RWPE2 (cell line): Measurements from ENCODE around the gene DDX42.

Experiments used
- ATAC-seq: fragments of 200-7000 bp; cut with Tn5 transposase; 3 replicates; pipeline ENCODE4 v1.9.1; 2021; ENCODE audit warnings: low read depth
- DNase-seq: peaks from one replicate; pipeline ENCODE4 v3.0.0-alpha.2; 2020; ENCODE audit warnings: low spot score
- H3K27ac ChIP-seq: fragments of 450-650 bp; 2 replicates; pipeline ENCODE4 v1.5.1; 2017; ENCODE audit warnings: mild to moderate bottlenecking; ENCODE audit not compliant: poor library complexity, severe bottlenecking
- H3K27me3 ChIP-seq: fragments of 250-450 bp; sonication (Bioruptor Pico); 2 replicates; pipeline ENCODE4 v1.5.1; 2021; ENCODE audit warnings: mild to moderate bottlenecking, moderate library complexity; ENCODE audit not compliant: insufficient read depth, poor library complexity, severe bottlenecking
- H3K36me3 ChIP-seq: fragments of 250-450 bp; sonication (Bioruptor Pico); 2 replicates; pipeline ENCODE4 v1.5.1; 2020; ENCODE audit warnings: low read depth, mild to moderate bottlenecking, moderate library complexity
- H3K4me1 ChIP-seq: fragments of 250-450 bp; sonication (Bioruptor Pico); 2 replicates; pipeline ENCODE4 v1.5.1; 2021; ENCODE audit warnings: mild to moderate bottlenecking, moderate library complexity; ENCODE audit not compliant: insufficient read depth, poor library complexity, severe bottlenecking
- H3K4me3 ChIP-seq: fragments of 250-450 bp; sonication (Bioruptor Pico); 2 replicates; pipeline ENCODE4 v1.5.1; 2021; ENCODE audit warnings: mild to moderate bottlenecking, moderate library complexity; ENCODE audit not compliant: severe bottlenecking
- H3K9me3 ChIP-seq: fragments of 250-450 bp; sonication (Bioruptor Pico); 2 replicates; pipeline ENCODE4 v1.5.1; 2021; ENCODE audit warnings: mild to moderate bottlenecking, moderate library complexity; ENCODE audit not compliant: severe bottlenecking
- CTCF ChIP-seq: fragments of 450-650 bp; IDR thresholded peaks from one replicate; pipeline ENCODE4 v1.5.1; 2017; ENCODE audit warnings: mild to moderate bottlenecking, moderate library complexity; ENCODE audit not compliant: poor library complexity, severe bottlenecking

The DDX42 gene

DNA sequence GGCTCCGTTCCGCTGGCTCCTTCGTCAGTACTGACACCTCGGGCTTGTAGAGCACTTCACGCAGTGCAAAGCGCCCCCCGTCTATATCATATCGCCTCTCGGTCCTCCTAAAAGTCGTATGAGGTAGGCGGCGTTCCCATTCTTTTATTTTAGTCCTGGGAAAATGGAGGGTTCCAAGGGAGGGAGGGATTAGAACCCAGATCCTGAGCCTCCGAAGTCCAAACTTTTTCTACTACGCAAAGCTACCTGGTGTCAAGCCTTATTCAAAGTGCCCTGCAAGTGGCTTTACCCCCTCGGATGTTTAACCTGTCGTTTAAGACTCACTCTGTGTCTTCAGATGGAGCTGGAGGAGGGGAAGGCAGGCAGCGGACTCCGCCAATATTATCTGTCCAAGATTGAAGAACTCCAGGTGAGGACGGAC is 53.8 kb downstream of the DDX42 start:
- peaks cover 8% of the 10 kb centered on the region for H3K4me1 ChIP-seq
- no peaks in the 10 kb centered on the region for H3K9me3 ChIP-seq
- H3K27me3 ChIP-seq: no peaks in the 10 kb centered on the region
- ATAC-seq: no peak
- peaks cover 82% of the 10 kb centered on the region for H3K36me3 ChIP-seq
- peak; percentile 28 for TF ChIP-seq CTCF
- peak overlapping the region; percentile 65 for H3K27ac ChIP-seq
- no peak for DNase-seq
- peak overlapping the region; percentile 96 for H3K4me3 ChIP-seq

DNA sequence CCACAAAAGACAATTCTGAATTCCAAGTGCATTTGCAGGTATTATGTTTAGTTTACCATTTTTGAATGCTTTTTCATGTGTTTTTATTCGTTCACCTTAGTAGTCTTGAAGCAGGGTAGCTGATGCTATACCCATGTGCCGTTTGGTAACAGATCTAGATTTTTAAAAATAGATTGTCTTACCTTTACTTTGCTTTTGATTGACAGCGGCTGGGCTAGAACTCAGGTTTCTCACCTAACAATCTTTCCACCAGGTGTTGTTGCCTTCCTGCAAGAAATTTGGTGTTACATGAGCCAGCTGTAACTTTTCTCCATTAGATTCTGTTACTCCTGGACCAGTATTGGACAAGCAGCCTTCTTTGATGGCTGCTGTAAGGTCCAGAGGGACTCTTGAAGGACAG is 55.0 kb downstream of the DDX42 start:
- ATAC-seq (no peak), DNase-seq (no peak)
- H3K27ac ChIP-seq: no peak overlapping the region
- no peak overlapping the region for H3K4me3 ChIP-seq
- no peaks in the 10 kb centered on the region for H3K9me3 ChIP-seq
- H3K4me1 ChIP-seq: peaks cover 8% of the 10 kb centered on the region
- H3K36me3 ChIP-seq: peaks cover 82% of the 10 kb centered on the region
- TF ChIP-seq CTCF: no peak
- H3K27me3 ChIP-seq: no peaks in the 10 kb centered on the region

- H3K27ac ChIP-seq: no peak overlapping the region
- H3K36me3 ChIP-seq: peaks cover 82% of the 10 kb centered on the region
- no peak for ATAC-seq
- H3K4me3 ChIP-seq: no peak overlapping the region
- no peak for DNase-seq
- peaks cover 8% of the 10 kb centered on the region for H3K4me1 ChIP-seq
- H3K27me3 ChIP-seq: no peaks in the 10 kb centered on the region
- H3K9me3 ChIP-seq: no peaks in the 10 kb centered on the region
- no peak for TF ChIP-seq CTCF
These were observed 56.3 kb downstream of the DDX42 start for GRCh38 chr17:63830278-63830677.

GRCh38 chr17:63830904-63831491 is 57.0 kb downstream of the DDX42 start:
- no peak for TF ChIP-seq CTCF
- Histone ChIP-seq H3K4me3 (no peak overlapping the region), H3K4me1 (peaks cover 8% of the 10 kb centered on the region), H3K27me3 (no peaks in the 10 kb centered on the region), H3K27ac (no peak overlapping the region), H3K9me3 (no peaks in the 10 kb centered on the region), H3K36me3 (peaks cover 82% of the 10 kb centered on the region)
- ATAC-seq (no peak), DNase-seq (no peak)

DNA sequence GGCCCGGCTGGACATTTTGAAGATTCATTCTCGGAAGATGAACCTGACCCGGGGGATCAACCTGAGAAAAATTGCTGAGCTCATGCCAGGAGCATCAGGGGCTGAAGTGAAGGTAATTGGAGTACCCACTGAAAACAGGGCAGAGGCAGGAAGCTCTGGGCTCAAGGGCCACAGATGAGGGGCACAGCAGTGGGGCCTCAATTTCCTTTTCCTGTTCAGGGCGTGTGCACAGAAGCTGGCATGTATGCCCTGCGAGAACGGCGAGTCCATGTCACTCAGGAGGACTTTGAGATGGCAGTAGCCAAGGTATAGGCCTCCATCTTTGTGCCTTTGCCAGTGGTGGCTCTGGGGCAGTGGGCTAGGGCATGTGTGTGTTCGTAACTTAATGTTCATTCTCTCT is 57.5 kb downstream of the DDX42 start:
- Histone ChIP-seq H3K4me3 (no peak overlapping the region), H3K9me3 (no peaks in the 10 kb centered on the region), H3K4me1 (peaks cover 8% of the 10 kb centered on the region), H3K27me3 (no peaks in the 10 kb centered on the region), H3K36me3 (peaks cover 82% of the 10 kb centered on the region), H3K27ac (no peak overlapping the region)
- DNase-seq: no peak
- ATAC-seq: no peak
- TF ChIP-seq CTCF: no peak
